Transverse colon (tissue), 4 donors: Measurements from ENCODE around the gene CD244.

Experiments
- CTCF ChIP-seq, 5 experiments: fragments of 200-600 bp in 3 of 5; fragments of 450-650 bp in 2 of 5; sonication (generic) in 3 of 5; IDR thresholded peaks; 1 replicate in 2 of 5; 2 replicates in 3 of 5; pipeline ENCODE4 v1.5.1; 2016 to 2017; ENCODE audit warnings: antibody characterized with exemption in 5 of 5, inconsistent platforms in 3 of 5, mild to moderate bottlenecking in 2 of 5, moderate library complexity in 1 of 5
- EP300 ChIP-seq: sonication (generic); formaldehyde crosslinking; IDR thresholded peaks from one replicate; pipeline ENCODE4 v1.6.1; 2017; ENCODE audit warnings: antibody characterized with exemption, low read depth
- POLR2A ChIP-seq: fragments of 450-650 bp; IDR thresholded peaks from one replicate; pipeline ENCODE4 v1.6.1; 2016; ENCODE audit warnings: antibody characterized with exemption, mild to moderate bottlenecking, moderate library complexity
- POLR2AphosphoS5 ChIP-seq, 3 donors: sonication (generic); formaldehyde crosslinking; IDR thresholded peaks; one replicate each; pipeline ENCODE4 v1.6.1; 2016; ENCODE audit warnings: antibody characterized with exemption in 3 of 3

- TF ChIP-seq CTCF (IDR thresholded peaks at IDR 0.05), result no peak
- TF ChIP-seq POLR2A, result no peak
- TF ChIP-seq POLR2AphosphoS5 (IDR thresholded peaks at IDR 0.05), result no peak
- no peak for TF ChIP-seq EP300
Measured at GRCh38 chr1:160880216-160880615, 17.5 kb upstream of the CD244 start.
